ENCODE results near the gene GALNT17. TPM values are rescaled to one million over a fixed set of nuclear protein-coding genes. Genes with fewer than 3 reads are reported as not detected.

Gene GALNT17
- total RNA-seq, 1 experiment from 2014 or later = not detected

- DNase-seq (ENCODE audit: low read depth, low spot score) (no peak), ATAC-seq (no peak)
- Histone ChIP-seq H3K4me1 (ENCODE audit: control insufficient read depth, insufficient read depth, low read length) (no peaks in the 10 kb centered on the region), H3K36me3 (ENCODE audit: control insufficient read depth, insufficient read depth, low read length) (no peaks in the 10 kb centered on the region), H3K4me3 (ENCODE audit: low read depth in 2 of 2, low read length in 2 of 2) (no peak overlapping the region), H3K27ac (ENCODE audit: low read length) (no peak overlapping the region), H3K9me3 (ENCODE audit: control insufficient read depth, insufficient read depth, low read depth, low read length) (no peaks in the 10 kb centered on the region), H3K27me3 (ENCODE audit: control insufficient read depth, insufficient read depth, low read length) (no peaks in the 10 kb centered on the region)
- POLR2A ChIA-PET = no interaction called here
- intact Hi-C loops (cut with micrococcal nuclease; ENCODE audit: unreplicated experiment) (no loop called here), in situ Hi-C loops (cut with HindIII; ENCODE audit: low pct_unique_long_range_greater_than_20kb, low sequenced_read_pairs) (no loop called here)
- TF ChIP-seq POLR2AphosphoS5 (IDR thresholded peaks at IDR 0.05; ENCODE audit: low read depth, low read length) (no peak), REST (IDR thresholded peaks at IDR 0.05; ENCODE audit: insufficient read depth in 1 of 2, low read depth in 2 of 2, low read length in 1 of 2) (no peak), SIN3A (IDR thresholded peaks at IDR 0.05; ENCODE audit: borderline replicate concordance, insufficient read depth, low read depth, low read length) (no peak), CTCF (IDR thresholded peaks at IDR 0.05) (no peak), TCF7L2 (IDR thresholded peaks at IDR 0.05; ENCODE audit: low read depth, low read length) (no peak)
- CTCF ChIA-PET = no interaction called here
- BruUV-seq (replicated peaks) = no TSS peak
Observed at GRCh38 chr7:71267734-71268469, 136.0 kb downstream of the GALNT17 start.

GRCh38 chr7:71270558-71270957 lies 138.6 kb downstream of the GALNT17 start:
- ChIA-PET POLR2A (no interaction called here), CTCF (no interaction called here)
- Histone ChIP-seq H3K4me1 (ENCODE audit: control insufficient read depth, insufficient read depth, low read length) (no peaks in the 10 kb centered on the region), H3K27ac (ENCODE audit: low read length) (no peak overlapping the region), H3K4me3 (ENCODE audit: low read depth in 2 of 2, low read length in 2 of 2) (no peak overlapping the region), H3K36me3 (ENCODE audit: control insufficient read depth, insufficient read depth, low read length) (no peaks in the 10 kb centered on the region), H3K27me3 (ENCODE audit: control insufficient read depth, insufficient read depth, low read length) (no peaks in the 10 kb centered on the region), H3K9me3 (ENCODE audit: control insufficient read depth, insufficient read depth, low read depth, low read length) (no peaks in the 10 kb centered on the region)
- ATAC-seq = no peak
- DNase-seq (ENCODE audit: low read depth, low spot score) = no peak
- in situ Hi-C loops (cut with HindIII; ENCODE audit: low pct_unique_long_range_greater_than_20kb, low sequenced_read_pairs) = no loop called here
- no peak for TF ChIP-seq CTCF (IDR thresholded peaks at IDR 0.05)
- no peak for TF ChIP-seq TCF7L2 (IDR thresholded peaks at IDR 0.05; ENCODE audit: low read depth, low read length)
- TF ChIP-seq SIN3A (IDR thresholded peaks at IDR 0.05; ENCODE audit: borderline replicate concordance, insufficient read depth, low read depth, low read length) = no peak
- no peak for TF ChIP-seq POLR2AphosphoS5 (IDR thresholded peaks at IDR 0.05; ENCODE audit: low read depth, low read length)
- no peak for TF ChIP-seq REST (IDR thresholded peaks at IDR 0.05; ENCODE audit: insufficient read depth in 1 of 2, low read depth in 2 of 2, low read length in 1 of 2)
- intact Hi-C loops (cut with micrococcal nuclease; ENCODE audit: unreplicated experiment) = no loop called here
- BruUV-seq (replicated peaks) = no TSS peak
